Endometrium (tissue), 2 donors: ENCODE data around the gene COL13A1.

Experiments
- FAIRE-seq: peaks from 2 replicates; lab custom pipeline; 2012; peaks lifted over from hg19 to GRCh38; lab: Jason Lieb, UNC
- donor health status: control.
- donor health status: control.

COL13A1 gene

DNA sequence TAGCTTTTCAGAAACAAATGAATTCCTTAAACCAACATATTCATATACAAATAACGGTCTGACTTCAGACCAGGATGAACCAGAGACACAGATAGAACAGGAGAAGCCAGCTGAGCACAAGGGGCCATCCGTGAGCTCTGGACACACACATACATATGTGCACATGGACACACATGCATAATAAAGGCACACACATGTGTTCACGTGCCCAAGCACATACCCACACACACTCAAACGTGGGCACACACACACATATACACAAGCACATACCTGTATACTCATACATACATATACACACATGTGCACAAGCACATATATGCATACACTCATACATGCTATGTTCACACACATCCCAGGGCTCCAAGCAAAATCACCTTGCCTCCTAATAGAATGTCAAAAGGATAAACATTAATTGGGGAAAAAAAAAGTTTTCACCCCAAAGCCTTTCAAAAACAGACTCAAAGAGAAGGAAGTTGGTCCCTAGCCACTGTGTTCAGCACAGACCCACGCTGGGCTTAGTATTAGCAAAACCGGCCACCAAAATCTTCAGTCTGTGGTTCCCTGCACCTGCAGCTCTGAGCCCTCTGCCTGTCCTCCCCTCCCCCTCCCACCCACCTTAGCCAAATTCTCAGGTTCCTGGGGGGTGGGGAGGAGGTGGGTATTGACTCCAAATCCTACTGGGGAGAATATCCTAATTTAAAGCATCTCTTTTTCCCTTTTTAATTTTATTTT, 150.5 kb downstream of the COL13A1 start:
- no peak for FAIRE-seq

GRCh38 chr10:69952821-69953221, 151.1 kb downstream of the COL13A1 start:
- FAIRE-seq: no peak

DNA sequence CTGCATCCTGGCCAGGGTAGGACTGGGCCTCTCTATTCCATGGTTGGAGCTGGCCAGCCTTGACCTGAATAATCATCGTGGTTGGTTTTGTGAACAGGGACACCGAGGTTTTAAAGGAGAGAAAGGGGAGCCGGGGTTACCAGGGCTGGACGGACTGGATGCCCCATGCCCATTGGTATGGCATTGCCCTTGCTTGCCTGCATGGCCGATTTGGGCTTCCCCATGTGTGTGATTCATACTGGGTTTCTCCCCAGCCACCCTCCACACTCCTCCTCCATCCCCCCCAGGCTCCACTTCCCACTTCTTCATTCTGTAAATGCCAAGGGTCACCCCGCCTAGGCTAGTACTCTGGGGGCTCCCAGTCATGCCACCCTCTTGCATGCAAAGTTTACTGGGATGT, 152.1 kb downstream of the COL13A1 start:
- FAIRE-seq: no peak

GRCh38 chr10:69955211-69955805, 153.6 kb downstream of the COL13A1 start:
- no peak for FAIRE-seq

- FAIRE-seq: no peak
Measured at GRCh38 chr10:69955897-69956740, 154.4 kb downstream of the COL13A1 start.

DNA sequence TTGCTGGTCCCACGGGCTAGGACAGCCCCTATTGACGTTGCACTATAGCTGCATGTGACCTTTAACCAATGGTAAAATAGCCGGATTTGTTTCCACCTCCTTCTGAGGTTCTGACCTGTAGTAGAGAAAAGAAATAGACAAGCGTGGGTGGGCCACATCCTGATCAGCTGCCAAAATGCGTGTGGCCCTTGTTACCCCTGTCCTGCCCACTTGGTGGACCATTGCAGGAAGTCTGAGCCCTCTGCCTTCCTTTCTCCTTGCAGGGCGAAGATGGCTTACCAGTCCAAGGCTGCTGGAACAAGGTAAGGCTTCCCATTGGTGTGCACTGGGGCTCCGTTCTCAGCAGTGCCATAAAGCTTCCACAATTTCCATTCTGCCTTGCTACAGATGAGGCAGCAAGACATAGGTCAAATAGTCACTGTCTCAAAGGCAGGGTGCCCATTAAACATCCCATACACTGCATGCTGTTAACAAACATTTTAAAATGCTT, 155.1 kb downstream of the COL13A1 start:
- FAIRE-seq: no peak

DNA sequence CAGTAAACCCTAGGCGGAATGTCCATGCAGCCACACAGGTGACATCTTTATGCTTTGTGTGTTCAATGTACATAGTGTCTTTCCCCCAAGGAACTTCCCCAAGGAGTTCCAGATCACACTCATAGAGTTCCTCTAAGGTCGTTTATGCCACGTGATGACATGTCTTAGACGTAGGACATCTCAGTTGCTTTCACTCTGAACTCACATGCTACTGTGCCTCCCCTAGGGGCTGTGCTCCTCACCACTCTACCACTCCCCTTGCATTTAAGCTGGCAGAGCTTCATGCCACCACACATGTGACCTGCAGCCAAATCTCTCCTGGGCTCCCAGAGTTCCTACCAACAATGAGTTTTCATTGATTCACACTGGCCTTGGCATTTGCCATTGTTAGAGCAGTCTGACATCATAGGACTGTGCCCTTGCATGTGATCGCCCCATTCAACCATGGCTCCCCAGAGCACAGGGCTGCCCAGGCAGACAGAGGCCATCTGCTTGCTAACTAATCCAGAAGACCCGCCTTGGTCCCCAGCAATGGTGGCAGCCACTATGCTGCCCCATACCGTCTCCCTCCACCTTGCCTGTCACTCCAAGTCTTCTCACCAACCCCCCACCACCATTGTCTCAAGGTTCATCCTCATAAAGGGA, 155.7 kb downstream of the COL13A1 start:
- FAIRE-seq: no peak

DNA sequence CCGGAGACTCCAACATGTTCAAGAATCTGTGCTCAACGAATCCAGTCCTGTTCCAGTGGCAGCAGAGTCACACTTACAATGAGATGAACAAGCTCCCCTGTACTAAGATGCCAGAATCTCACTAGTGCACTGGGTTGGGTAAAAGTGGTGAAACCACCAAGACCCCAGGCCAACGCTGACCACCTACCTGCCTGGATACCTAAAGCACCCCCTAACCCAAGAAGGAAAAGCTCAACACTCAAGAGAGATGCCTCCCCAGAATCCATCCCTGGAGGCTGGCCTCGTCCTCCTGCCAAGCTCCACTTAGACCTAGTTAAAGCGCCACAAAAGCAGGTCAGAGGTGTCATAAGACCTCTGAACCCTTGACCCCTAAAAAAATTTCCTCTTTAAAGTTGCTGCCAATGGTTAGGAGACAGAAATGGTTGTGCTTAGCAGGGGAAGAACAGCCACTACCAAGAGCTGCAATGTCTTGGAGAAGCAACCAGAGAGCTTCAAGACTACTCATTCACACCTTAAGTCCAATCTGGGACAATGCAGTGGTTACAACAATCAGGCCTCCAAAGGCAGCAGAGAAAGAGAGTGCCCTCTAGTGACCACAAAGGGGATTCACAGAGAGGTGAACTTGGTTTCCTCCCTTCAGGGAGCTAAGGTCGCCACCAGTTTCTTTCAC, 156.3 kb downstream of the COL13A1 start:
- no peak for FAIRE-seq

DNA sequence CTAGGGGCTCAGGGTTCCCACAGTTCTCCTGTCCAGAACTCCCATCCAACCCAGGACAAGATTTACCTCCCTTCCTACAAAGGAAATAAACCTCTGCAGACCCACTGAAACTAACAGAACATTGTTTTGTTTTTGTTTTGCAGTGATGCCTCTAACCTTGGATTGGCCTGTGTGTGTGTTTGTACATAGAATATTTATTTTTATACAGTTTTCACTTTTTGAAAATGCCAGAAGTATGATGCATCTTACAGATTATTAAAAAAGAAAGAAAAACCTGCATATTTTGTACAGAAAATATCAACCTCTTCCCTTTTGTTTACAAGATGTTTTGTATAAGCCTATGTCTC, 156.8 kb downstream of the COL13A1 start:
- FAIRE-seq: no peak

- FAIRE-seq: no peak
Measured at GRCh38 chr10:69959911-69960310, 158.2 kb downstream of the COL13A1 start.

DNA sequence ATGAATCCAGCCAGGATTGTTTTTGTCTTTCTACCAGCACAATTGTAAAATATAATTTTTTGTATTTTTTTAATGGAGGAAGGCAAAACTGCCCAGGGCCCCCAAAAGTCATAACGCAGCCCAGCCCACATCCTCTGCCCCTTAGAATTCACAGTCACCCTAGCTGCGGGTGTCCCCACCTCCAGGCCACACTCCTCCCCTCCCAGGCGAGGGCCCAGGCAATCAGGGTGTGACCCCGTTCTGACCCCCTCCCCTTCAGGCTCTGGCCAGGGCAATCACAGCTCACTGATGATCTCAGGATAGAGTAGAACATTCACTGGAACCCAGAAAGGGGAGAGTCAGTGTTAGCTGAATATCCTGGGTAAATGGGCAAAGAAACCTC, 158.9 kb downstream of the COL13A1 start:
- no peak for FAIRE-seq

DNA sequence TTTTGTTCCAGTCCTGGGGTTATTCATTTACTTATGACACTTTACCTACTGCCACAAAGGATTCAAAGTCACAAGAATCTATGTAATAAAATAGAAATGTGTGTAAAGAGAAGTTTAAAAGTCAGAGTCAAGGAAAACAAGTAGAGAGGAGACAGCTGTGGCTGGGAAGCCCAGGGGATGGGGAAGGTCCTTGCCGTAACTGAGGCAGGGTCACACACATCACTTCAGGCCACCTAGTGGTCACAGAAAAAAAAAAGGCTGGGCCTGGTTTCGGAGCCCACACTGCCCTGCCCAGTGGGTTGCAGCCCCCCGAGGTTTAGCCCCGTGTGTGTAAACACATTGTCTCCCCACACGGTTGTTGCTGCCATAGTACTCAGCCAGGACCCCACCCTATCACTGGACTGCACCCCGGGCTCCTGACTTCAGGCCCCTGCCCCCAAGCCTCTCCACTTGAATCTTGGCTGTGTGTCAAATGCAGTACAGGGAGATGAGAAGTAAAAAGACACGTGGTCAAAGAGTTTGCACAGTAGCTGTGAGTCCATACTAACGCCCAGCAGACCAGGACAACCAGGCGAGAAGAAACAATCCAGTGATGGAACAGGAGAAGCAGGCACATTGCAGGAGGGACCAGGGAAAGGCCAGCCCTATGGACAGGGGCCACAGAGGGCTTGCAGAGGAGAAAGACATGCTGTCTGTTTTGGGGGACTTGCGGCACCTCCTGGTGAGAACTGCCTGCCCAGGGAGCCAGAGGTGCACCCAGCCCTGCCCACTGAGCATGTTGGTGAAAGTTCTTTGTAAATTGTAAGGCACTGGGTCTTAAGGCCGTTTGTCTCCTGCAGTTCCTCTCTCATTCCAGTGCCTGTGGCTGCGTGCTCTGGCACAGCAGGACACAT, 159.5 kb downstream of the COL13A1 start:
- FAIRE-seq: no peak

DNA sequence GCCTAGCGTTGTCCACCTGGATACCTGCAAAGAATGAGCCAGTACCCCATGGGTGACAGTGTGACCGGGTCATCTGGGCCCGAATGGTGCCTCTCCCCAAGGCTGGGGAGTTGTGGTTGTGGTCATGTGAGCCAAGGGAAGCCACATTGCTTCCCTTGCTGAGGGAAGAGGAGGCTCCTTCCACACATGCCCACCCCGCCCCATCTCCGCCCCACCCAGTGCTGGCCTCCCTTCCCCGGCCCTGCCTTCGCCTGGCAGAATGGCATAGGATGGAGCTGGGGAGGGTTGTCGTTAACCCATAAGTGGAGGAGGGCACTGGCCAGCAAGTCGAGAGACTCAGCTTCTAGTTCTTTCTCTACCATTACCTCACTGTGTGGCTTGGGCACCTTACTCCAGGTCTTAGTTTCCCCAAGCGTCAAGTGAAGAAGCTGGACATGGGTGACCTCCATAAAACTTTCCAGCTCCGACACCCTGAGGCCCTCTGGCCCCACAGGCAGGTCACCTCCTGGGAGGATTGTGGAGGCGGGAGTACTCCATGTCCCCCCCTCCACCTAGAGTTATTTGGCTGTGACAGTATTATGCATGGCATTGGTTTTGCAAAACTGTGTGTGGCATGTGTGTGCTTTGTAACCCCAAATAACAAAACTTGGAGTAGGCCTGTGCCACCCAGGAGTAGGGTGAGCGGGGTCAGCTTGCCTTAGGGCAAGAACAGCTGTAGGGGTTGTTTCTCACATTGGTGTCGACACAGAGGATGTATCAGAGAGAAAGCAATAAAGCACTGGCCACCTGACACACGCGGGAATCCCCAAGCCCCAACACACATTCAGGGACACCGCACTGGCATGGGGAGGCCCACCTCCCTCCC, 160.4 kb downstream of the COL13A1 start:
- no peak for FAIRE-seq

DNA sequence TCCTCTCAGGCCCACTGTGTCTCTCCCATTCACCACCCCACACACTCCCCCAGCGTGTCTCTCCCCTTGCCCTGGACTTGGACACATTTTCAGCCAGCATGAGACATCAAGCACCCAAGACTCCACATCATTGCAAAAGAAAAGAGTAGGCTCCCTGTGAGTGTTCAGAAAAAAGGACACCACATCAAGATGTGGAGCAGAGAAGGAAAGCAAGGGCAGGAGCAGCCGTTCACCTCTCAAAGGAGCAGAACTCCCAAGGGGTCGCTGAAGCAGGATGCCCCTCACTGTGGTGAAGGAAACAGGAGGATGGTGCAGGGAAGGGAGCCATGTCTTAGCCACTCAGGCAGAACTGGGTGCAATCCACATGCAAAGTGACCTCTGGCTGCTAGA, 161.0 kb downstream of the COL13A1 start:
- no peak for FAIRE-seq

- FAIRE-seq: no peak
Measured at GRCh38 chr10:69963178-69963834, 161.6 kb downstream of the COL13A1 start.

GRCh38 chr10:69963835-69964710, 162.4 kb downstream of the COL13A1 start:
- no peak for FAIRE-seq

DNA sequence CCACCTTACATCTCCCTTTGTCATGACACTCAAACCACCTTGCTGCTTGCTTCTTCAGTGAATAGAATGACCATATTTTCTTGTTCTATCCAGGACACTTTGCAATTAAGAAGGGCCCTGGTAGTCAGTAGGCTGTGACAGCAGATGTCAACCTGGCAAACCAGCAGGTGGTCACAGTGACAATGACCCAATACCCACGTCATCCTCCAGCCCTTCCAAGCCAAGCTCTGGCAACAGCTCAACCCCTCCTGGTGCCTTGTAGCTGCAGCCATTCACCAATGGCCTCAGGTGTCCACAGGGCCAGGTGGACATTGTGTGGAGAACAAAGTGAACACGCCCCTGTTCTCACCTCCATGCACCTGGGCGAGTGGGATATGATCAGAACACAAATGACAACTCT, 163.4 kb downstream of the COL13A1 start:
- FAIRE-seq: no peak

GRCh38 chr10:69965919-69966662, 164.4 kb downstream of the COL13A1 start:
- FAIRE-seq: no peak
